ENCODE measurements around the gene ZNF260.
"Not testable (repeated sequence)": the region's sequence is repeated elsewhere in the genome, so short reads cannot be mapped to it uniquely, and the experiment has no call there.

ZNF260 gene

DNA sequence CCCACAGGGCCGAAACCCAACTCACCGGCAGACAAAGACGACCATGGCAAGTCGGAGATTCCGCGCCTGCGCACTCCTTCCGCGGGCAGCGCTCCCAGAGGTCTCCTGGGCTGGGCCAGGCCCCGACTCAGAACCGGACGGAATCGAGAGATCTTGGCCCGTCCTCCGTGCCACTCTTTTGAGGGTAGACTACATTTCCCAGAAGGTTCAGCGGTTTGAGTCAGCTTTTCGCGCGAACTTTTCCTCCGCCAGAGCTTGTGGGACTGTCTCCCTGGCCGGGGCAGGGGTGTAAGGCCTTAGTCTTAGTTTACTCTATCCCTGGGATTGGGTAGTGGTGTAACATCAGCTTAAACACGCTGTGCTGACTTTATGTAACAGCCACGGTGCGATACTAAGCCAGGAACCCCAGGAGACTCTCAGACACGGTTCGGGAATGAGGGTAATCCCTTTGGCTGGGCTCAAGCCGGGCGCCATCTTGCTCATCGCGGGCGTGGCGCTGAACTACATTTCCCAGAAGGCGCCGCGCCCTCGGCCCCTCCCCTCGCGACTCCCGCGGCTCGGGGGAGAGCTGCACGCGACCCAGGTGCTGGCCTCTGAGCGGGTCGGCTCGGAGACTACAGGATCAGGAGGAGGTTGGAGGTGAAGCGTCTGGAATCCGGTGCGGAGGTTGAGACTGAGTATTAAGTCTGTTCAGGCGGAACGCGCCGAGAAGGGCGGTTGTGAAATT lies at the start of gene ZNF260:
Gene ZNF260 (minus strand): TSS at position 78 of the 727 bp plus-strand sequence. CDS start 13,033 bp downstream, outside the sequence.
- DNase-seq (ENCODE audit: low read depth, low spot score) = peak; percentile 97

DNA sequence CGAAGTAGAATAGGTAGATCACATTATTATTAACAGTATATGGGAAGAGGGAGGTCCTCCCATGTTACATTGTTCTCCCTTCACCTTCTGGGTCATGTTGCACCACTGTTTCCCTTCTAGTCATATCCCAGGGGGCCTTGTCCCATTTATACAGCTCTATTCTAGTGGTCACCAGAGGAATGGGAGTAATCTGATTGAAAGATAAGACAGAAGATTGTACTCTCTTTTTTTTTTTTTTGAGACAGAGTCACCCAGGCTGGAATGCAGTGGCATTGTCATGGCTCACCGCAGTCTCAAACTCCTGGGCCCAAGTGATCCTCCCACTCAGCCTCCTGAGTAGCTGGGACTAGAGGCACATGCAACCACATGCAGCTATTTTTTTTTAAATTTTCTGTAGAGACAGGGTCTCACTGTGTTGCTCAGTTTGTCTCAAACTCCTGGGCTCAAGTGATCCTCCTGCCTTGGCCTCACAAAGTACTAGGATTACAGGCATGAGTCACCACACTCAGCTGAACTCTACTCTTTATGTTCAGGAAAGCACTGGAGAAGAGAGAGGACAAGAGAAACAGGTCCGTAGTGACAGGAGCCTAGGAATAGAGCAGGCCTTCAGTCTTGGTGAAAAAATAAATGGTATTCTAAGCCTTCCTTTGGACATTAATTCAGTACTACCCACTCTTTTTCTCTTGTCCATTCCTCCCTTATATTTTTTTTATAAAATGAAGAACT lies 49.4 kb upstream of the ZNF260 start:
- DNase-seq (ENCODE audit: low read depth, low spot score) = peak; percentile 7

- no peak for DNase-seq (ENCODE audit: low read depth, low spot score)
These were observed 46.7 kb upstream of the ZNF260 start for GRCh38 chr19:36574741-36575140.

DNA sequence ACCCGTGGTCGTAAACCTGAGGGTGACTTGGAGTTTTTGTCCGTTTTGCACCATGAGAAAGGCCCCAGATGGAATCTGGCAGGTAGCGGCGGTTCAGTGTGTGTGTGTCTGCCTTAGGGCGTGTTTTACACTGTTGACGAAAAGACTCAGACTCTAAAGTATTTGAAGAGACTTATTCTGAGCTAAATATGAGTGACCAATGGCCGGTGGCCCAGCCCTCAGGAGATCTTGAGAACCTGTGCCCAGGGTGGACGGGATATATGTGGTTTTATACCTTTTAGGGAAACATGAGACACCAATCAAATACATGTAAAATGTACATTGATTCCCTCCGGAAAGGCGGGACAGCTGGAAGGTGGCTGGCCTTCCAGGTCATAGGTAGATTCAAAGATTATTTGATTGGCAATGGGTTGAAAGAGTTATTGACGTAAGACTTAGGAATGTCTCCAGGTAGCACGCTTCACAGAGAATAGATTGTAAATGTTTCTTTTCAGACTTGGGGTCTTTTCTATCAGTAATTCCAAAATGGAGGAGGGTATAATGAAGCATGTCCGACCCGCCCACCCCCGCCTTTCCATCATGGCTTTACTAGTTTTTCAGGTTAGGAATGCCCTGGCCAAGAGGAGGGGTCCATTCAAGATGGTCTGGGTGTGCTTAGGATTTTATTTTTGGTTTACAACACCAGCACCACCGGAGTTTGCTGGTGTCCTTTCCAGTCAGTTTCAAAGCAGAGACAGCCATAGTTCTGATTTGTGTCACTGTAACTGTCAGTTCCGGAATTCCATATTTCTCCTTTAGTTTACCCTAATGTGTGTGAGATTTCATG lies 46.0 kb upstream of the ZNF260 start:
- peak; percentile 52 for DNase-seq (ENCODE audit: low read depth, low spot score)

DNA sequence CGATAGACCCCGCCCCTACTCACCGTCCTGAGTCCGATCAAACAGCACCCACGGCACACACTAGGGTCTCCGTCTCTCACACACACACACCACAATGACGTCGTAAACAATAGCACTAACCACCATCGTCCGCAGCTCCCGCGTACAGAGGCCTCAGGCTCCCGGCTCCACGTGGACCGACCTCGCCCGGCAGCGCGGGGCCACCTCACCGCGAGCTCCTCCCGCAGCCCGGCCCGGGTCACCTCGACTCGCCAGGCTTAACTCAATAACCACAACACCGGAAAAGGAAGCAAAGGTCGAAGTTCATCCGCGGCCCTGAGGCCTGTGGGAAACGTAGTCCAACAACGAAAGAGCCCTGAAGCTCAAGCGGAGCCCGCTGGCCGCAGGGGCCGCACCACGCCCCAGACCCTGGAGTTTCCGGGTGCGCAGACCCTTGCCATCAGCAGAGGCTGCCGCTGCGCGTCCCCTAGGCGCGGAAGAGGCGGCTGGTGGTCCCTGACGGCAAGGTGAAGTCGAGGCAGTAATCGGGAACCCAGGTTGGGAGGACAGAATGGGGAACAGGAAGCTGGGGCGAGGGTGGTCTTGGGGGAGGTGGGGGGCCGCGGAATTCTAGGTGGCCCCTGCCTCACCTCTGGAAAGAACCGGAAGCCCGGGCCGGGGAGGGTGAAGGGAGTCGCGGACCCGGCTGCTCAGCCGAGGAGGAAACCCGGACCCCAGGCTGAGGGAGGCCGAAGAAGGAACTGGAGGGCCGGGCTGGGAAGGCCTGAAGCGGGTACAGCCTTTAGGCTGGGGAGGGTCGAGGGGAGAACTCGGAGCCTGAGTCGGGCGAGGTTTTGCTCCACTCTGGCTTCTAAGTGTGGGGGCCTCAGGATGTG lies 45.2 kb upstream of the ZNF260 start, which contains the start of gene ZNF529:
Gene ZNF529 (minus strand): TSS at position 273 of the 875 bp plus-strand sequence. CDS start 946 bp downstream, outside the sequence.
- DNase-seq (ENCODE audit: low read depth, low spot score) = peak; percentile 97

DNA sequence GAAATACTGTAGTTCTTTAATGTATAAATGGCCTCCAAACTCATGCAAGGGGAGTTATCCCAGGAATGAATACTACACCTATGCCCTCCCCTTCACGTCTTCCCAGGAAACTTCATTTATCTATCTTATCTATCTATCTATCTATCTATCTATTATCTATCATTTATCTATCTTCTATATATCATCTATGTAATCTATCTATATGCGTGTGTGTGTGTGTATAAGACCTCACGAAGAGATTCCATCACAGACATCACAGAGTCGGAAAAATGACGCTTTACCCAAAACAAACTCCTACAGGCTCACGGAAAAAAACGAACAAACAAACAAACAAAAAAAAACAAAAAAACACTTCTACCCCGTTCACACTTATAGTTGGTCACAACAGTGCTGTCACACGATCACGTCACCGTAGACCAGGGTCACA lies 44.5 kb upstream of the ZNF260 start:
- DNase-seq (ENCODE audit: low read depth, low spot score) = no peak

DNA sequence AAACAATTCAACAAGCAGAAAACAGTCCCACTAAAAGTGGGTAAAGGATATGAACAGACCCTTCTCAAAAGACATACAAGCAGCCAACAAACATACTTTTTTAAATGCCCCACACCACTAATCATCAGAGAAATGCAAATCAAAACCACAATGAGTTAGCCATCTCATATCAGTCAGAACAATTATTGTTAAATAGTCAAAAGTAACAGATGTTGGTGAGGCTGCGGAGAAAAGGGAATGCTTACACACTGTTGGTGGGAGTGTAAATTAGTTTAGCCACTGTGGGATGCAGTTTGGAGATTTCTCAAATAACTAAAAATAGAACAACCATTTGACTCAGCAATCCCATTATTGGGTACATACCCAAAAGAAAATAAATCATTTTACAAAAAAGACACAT lies 36.3 kb upstream of the ZNF260 start:
- DNase-seq (ENCODE audit: low read depth, low spot score) = no peak

DNA sequence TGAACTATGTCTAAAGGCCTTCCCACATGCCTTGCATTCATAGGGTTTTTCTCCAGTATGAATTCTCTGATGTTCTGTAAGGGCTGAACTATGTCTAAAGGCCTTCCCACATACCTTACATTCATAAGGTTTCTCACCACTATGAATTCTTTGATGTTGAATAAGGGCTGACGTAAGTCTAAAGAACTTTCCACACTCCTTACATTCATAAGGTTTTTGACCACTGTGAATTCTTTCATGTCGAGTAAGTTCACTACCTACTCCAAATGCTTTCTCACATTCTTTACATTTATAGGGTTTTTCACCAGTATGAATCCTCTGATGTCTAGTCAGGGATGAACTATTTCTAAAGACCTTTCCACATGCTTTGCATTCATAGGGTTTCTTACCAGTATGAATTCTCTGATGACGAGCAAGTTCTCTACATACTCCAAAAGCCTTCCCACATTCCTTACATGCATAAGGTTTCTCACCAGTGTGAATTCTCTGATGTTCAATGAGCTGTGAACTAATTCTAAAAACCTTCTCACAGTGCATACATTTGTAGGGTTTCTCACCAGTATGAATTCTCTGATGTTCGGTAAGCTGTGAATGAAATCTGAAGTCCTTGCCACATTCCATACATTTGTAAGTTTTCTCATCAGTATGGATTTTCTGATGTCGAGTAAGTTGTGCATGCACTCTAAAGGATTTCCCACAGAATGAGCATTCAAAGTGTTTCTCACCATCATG lies 19.1 kb upstream of the ZNF260 start:
- DNase-seq (ENCODE audit: low read depth, low spot score) = no peak

GRCh38 chr19:36528921-36529518 lies 949 bp upstream of the ZNF260 start:
- peak; percentile 37 for DNase-seq (ENCODE audit: low read depth, low spot score)

DNA sequence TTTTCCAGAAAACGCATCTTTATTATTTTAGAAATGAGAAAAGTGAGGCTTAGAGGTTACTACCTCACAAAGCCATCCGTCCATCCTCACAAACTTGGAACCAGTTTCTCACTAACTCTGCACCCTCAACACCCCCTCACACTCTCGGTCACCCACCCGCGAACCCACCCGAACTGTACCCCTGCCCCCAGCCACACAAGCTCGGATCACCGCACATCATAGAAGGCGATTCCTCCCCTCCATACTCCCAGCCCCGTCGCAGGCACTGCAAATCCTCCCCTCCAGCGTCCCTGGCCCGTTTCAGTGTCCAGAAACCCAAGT lies 238 bp downstream of the ZNF260 start:
- DNase-seq (ENCODE audit: low read depth, low spot score) = no peak

DNA sequence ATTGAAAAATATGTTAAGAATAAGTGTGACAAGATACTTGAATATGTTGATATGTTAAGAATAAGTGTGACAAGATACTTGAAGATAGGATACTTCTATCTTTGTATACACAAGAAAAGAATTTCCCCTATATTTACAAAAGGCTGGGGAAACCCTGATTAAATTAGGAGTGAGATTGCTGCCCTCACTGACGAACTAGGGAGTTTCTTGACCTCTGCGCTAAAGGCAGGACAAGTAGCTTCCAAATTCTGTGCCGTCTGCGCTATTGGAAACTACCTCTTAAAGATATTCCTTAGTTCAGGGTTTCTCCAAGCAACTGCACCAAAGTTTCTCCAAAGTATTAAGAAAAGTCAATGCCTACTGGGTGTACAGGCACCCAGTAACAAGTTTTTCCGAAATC lies 730 bp downstream of the ZNF260 start:
- DNase-seq (ENCODE audit: low read depth, low spot score) = no peak

GRCh38 chr19:36526581-36526980 lies 1.5 kb downstream of the ZNF260 start:
- DNase-seq (ENCODE audit: low read depth, low spot score) = no peak

GRCh38 chr19:36524617-36525016 lies 3.5 kb downstream of the ZNF260 start:
- DNase-seq (ENCODE audit: low read depth, low spot score) = no peak

GRCh38 chr19:36514012-36514612 lies 14.0 kb downstream of the ZNF260 start:
- no peak for DNase-seq (ENCODE audit: low read depth, low spot score)

GRCh38 chr19:36508325-36508724 lies 19.7 kb downstream of the ZNF260 start:
- DNase-seq (ENCODE audit: low read depth, low spot score) = no peak

DNA sequence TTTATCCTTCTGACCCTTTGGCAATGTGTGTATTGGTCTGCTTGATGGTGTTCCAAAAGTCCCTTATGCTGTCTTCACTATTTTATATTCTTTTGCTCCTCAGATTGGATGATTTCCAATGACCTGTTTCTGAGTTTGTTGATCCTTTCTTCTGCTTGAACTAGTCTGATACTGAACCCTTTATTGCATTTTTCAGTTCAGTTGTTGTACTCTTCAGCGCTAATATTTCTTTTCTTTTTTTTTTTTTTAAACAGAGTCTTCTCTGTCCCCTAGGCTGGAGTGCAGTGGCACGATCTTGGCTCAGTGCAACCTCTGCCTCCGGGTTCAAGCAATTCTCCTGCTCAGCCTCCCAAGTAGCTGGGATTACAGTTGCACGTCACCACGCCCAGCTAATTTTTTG lies 26.1 kb downstream of the ZNF260 start:
- no peak for DNase-seq (ENCODE audit: low read depth, low spot score)

GRCh38 chr19:36497001-36497400 lies 31.1 kb downstream of the ZNF260 start:
- no peak for DNase-seq (ENCODE audit: low read depth, low spot score)

DNA sequence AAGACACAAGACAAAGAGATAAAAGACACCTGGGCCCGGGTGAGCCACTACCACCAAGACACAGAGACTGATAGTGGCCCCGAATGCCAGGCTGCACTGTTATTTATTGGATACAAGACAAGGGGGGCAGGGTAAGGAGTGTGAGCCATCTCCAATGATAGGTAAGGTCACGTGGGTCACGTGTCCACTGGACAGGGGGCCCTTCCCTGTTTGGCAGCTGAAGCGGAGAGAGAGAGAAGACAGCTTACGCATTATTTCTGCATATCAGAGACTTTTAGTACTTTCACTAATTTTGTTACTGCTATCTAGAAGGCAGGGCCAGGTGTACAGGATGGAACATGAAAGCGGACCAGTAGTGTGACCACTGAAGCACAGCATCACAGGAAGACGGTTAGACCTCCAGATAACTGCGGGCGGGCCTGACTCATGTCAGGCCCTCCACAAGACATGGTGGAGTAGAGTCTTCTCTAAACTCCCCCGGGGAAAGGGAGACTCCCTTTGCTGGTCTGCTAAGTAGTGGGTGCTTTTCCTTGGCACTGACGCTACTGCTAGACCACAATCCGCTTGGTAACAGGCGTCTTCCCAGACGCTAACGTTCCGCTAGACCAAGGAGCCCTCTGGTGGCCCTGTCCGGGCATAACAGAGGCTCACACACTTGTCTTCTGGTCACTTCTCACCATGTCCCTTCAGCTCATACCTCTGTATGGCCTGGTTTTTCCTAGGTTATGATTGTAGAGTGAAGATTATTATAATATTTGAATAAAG lies 35.2 kb downstream of the ZNF260 start:
- DNase-seq (ENCODE audit: low read depth, low spot score) = peak; percentile 83

- DNase-seq (ENCODE audit: low read depth, low spot score) = not testable (repeated sequence)
These were observed 37.2 kb downstream of the ZNF260 start for GRCh38 chr19:36490846-36491245.
